ENCODE data around the gene GLIPR1L2. TPM values are rescaled to one million over a fixed set of nuclear protein-coding genes. Genes with fewer than 3 reads are reported as not detected.
"Not testable (repeated sequence)": the region's sequence is repeated elsewhere in the genome, so short reads cannot be mapped to it uniquely, and the experiment has no call there.

GLIPR1L2 gene
- total and polyA plus RNA-seq, 2 donors: 0.57 to 2.1 TPM

GRCh38 chr12:75452675-75453330 is 61.9 kb downstream of the GLIPR1L2 start:
- peaks cover 0 to 3% of the 10 kb centered on the region in 2 donors for H3K9me3 ChIP-seq (ENCODE audit: control insufficient read depth in 2 of 2, insufficient read depth in 1 of 2, low read length in 1 of 2)
- no peak overlapping the region for H3K27ac ChIP-seq (ENCODE audit: low read depth in 1 of 2, low read length in 1 of 2)
- H3K4me3 ChIP-seq (ENCODE audit: low read length in 2 of 2): no peak overlapping the region
- H3K4me1 ChIP-seq (ENCODE audit: control insufficient read depth in 2 of 2, insufficient read depth in 2 of 2, low read length in 2 of 2): no peaks in the 10 kb centered on the region
- WGBS: 96% methylated on average over 3 of the region's 3 CpGs
- no peaks in the 10 kb centered on the region for H3K27me3 ChIP-seq (ENCODE audit: control insufficient read depth in 2 of 2, insufficient read depth in 1 of 2, low read length in 1 of 2)
- DNase-seq (ENCODE audit: low read depth in 6 of 9, low spot score in 9 of 9): no peak
- no peaks in the 10 kb centered on the region for H3K36me3 ChIP-seq (ENCODE audit: control insufficient read depth in 2 of 2, insufficient read depth in 2 of 2, low read length in 1 of 2)

GRCh38 chr12:75455839-75456238 is 65.0 kb downstream of the GLIPR1L2 start:
- no peak overlapping the region for H3K4me3 ChIP-seq (ENCODE audit: low read length in 2 of 2)
- DNase-seq (ENCODE audit: low read depth in 6 of 9, low spot score in 9 of 9): no peak
- no peak overlapping the region for H3K27ac ChIP-seq (ENCODE audit: low read depth in 1 of 2, low read length in 1 of 2)
- no peaks in the 10 kb centered on the region for H3K4me1 ChIP-seq (ENCODE audit: control insufficient read depth in 2 of 2, insufficient read depth in 2 of 2, low read length in 2 of 2)
- no peaks in the 10 kb centered on the region for H3K36me3 ChIP-seq (ENCODE audit: control insufficient read depth in 2 of 2, insufficient read depth in 2 of 2, low read length in 1 of 2)
- H3K9me3 ChIP-seq (ENCODE audit: control insufficient read depth in 2 of 2, insufficient read depth in 1 of 2, low read length in 1 of 2): peaks cover 0 to 5% of the 10 kb centered on the region in 2 donors
- WGBS: 81% methylated on average over 5 of the region's 5 CpGs
- no peaks in the 10 kb centered on the region for H3K27me3 ChIP-seq (ENCODE audit: control insufficient read depth in 2 of 2, insufficient read depth in 1 of 2, low read length in 1 of 2)

GRCh38 chr12:75457191-75457590 is 66.3 kb downstream of the GLIPR1L2 start:
- H3K27ac ChIP-seq (ENCODE audit: low read depth in 1 of 2, low read length in 1 of 2): no peak overlapping the region
- H3K4me3 ChIP-seq (ENCODE audit: low read length in 2 of 2): no peak overlapping the region
- 14% methylated on average over 1 of the region's 1 CpG for WGBS
- peak in 1 of 9 donors; percentile 50 for DNase-seq (ENCODE audit: low read depth in 6 of 9, low spot score in 9 of 9)
- H3K27me3 ChIP-seq (ENCODE audit: control insufficient read depth in 2 of 2, insufficient read depth in 1 of 2, low read length in 1 of 2): no peaks in the 10 kb centered on the region
- no peaks in the 10 kb centered on the region for H3K4me1 ChIP-seq (ENCODE audit: control insufficient read depth in 2 of 2, insufficient read depth in 2 of 2, low read length in 2 of 2)
- H3K36me3 ChIP-seq (ENCODE audit: control insufficient read depth in 2 of 2, insufficient read depth in 2 of 2, low read length in 1 of 2): no peaks in the 10 kb centered on the region
- H3K9me3 ChIP-seq (ENCODE audit: control insufficient read depth in 2 of 2, insufficient read depth in 1 of 2, low read length in 1 of 2): peaks cover 0 to 5% of the 10 kb centered on the region in 2 donors

GRCh38 chr12:75457866-75458265 is 67.0 kb downstream of the GLIPR1L2 start:
- DNase-seq (ENCODE audit: low read depth in 6 of 9, low spot score in 9 of 9); H3K9me3 ChIP-seq (ENCODE audit: control insufficient read depth in 2 of 2, insufficient read depth in 1 of 2, low read length in 1 of 2); H3K36me3 ChIP-seq (ENCODE audit: control insufficient read depth in 2 of 2, insufficient read depth in 2 of 2, low read length in 1 of 2); H3K27me3 ChIP-seq (ENCODE audit: control insufficient read depth in 2 of 2, insufficient read depth in 1 of 2, low read length in 1 of 2); H3K27ac ChIP-seq (ENCODE audit: low read depth in 1 of 2, low read length in 1 of 2); H3K4me3 ChIP-seq (ENCODE audit: low read length in 2 of 2); H3K4me1 ChIP-seq (ENCODE audit: control insufficient read depth in 2 of 2, insufficient read depth in 2 of 2, low read length in 2 of 2): not testable (repeated sequence)
- 92% methylated on average over 9 of the region's 9 CpGs for WGBS

- H3K4me3 ChIP-seq (ENCODE audit: low read length in 2 of 2): no peak overlapping the region
- no peaks in the 10 kb centered on the region for H3K36me3 ChIP-seq (ENCODE audit: control insufficient read depth in 2 of 2, insufficient read depth in 2 of 2, low read length in 1 of 2)
- no peak for DNase-seq (ENCODE audit: low read depth in 6 of 9, low spot score in 9 of 9)
- H3K27ac ChIP-seq (ENCODE audit: low read depth in 1 of 2, low read length in 1 of 2): no peak overlapping the region
- peaks cover 0 to 5% of the 10 kb centered on the region in 2 donors for H3K9me3 ChIP-seq (ENCODE audit: control insufficient read depth in 2 of 2, insufficient read depth in 1 of 2, low read length in 1 of 2)
- H3K27me3 ChIP-seq (ENCODE audit: control insufficient read depth in 2 of 2, insufficient read depth in 1 of 2, low read length in 1 of 2): no peaks in the 10 kb centered on the region
- 78% methylated on average over 3 of the region's 3 CpGs for WGBS
- H3K4me1 ChIP-seq (ENCODE audit: control insufficient read depth in 2 of 2, insufficient read depth in 2 of 2, low read length in 2 of 2): no peaks in the 10 kb centered on the region
Observed at GRCh38 chr12:75459755-75460154, 68.9 kb downstream of the GLIPR1L2 start.

- Histone ChIP-seq H3K9me3 (ENCODE audit: control insufficient read depth in 2 of 2, insufficient read depth in 1 of 2, low read length in 1 of 2) (peaks cover 0 to 5% of the 10 kb centered on the region in 2 donors), H3K4me1 (ENCODE audit: control insufficient read depth in 2 of 2, insufficient read depth in 2 of 2, low read length in 2 of 2) (no peaks in the 10 kb centered on the region)
- no peak for DNase-seq (ENCODE audit: low read depth in 6 of 9, low spot score in 9 of 9)
Observed at GRCh38 chr12:75460204-75460603, 69.3 kb downstream of the GLIPR1L2 start.

GRCh38 chr12:75471902-75472890 is 81.3 kb downstream of the GLIPR1L2 start:
- 65% methylated on average over 6 of the region's 6 CpGs for WGBS
- Histone ChIP-seq H3K4me1 (ENCODE audit: control insufficient read depth in 2 of 2, insufficient read depth in 2 of 2, low read length in 2 of 2) (no peaks in the 10 kb centered on the region), H3K27me3 (ENCODE audit: control insufficient read depth in 2 of 2, insufficient read depth in 1 of 2, low read length in 1 of 2) (no peaks in the 10 kb centered on the region), H3K9me3 (ENCODE audit: control insufficient read depth in 2 of 2, insufficient read depth in 1 of 2, low read length in 1 of 2) (peaks cover 0 to 1% of the 10 kb centered on the region in 2 donors), H3K36me3 (ENCODE audit: control insufficient read depth in 2 of 2, insufficient read depth in 2 of 2, low read length in 1 of 2) (no peaks in the 10 kb centered on the region), H3K4me3 (ENCODE audit: low read length in 2 of 2) (no peak overlapping the region), H3K27ac (ENCODE audit: low read depth in 1 of 2, low read length in 1 of 2) (no peak overlapping the region)
- peak in 1 of 9 donors; percentile 25 for DNase-seq (ENCODE audit: low read depth in 6 of 9, low spot score in 9 of 9)

More at GRCh38 chr12:75460204-75460603, 69.3 kb downstream of the GLIPR1L2 start:
- H3K4me3 ChIP-seq (ENCODE audit: low read length in 2 of 2): no peak overlapping the region
- no peaks in the 10 kb centered on the region for H3K36me3 ChIP-seq (ENCODE audit: control insufficient read depth in 2 of 2, insufficient read depth in 2 of 2, low read length in 1 of 2)
- H3K27ac ChIP-seq (ENCODE audit: low read depth in 1 of 2, low read length in 1 of 2): no peak overlapping the region
- no peaks in the 10 kb centered on the region for H3K27me3 ChIP-seq (ENCODE audit: control insufficient read depth in 2 of 2, insufficient read depth in 1 of 2, low read length in 1 of 2)

GRCh38 chr12:75474116-75474515 is 83.2 kb downstream of the GLIPR1L2 start:
- DNase-seq (ENCODE audit: low read depth in 6 of 9, low spot score in 9 of 9): no peak
- WGBS: 96% methylated on average over 2 of the region's 2 CpGs
- no peaks in the 10 kb centered on the region for H3K27me3 ChIP-seq (ENCODE audit: control insufficient read depth in 2 of 2, insufficient read depth in 1 of 2, low read length in 1 of 2)
- H3K4me1 ChIP-seq (ENCODE audit: control insufficient read depth in 2 of 2, insufficient read depth in 2 of 2, low read length in 2 of 2): peaks cover 5 to 10% of the 10 kb centered on the region in 2 donors
- no peaks in the 10 kb centered on the region for H3K36me3 ChIP-seq (ENCODE audit: control insufficient read depth in 2 of 2, insufficient read depth in 2 of 2, low read length in 1 of 2)
- no peak overlapping the region for H3K4me3 ChIP-seq (ENCODE audit: low read length in 2 of 2)
- peak overlapping the region in 1 of 2 donors; percentile 31 for H3K27ac ChIP-seq (ENCODE audit: low read depth in 1 of 2, low read length in 1 of 2)
- H3K9me3 ChIP-seq (ENCODE audit: control insufficient read depth in 2 of 2, insufficient read depth in 1 of 2, low read length in 1 of 2): no peaks in the 10 kb centered on the region

GRCh38 chr12:75476071-75476470 is 85.2 kb downstream of the GLIPR1L2 start:
- DNase-seq (ENCODE audit: low read depth in 6 of 9, low spot score in 9 of 9): no peak
- Histone ChIP-seq H3K4me1 (ENCODE audit: control insufficient read depth in 2 of 2, insufficient read depth in 2 of 2, low read length in 2 of 2) (peaks cover 5 to 17% of the 10 kb centered on the region in 2 donors), H3K36me3 (ENCODE audit: control insufficient read depth in 2 of 2, insufficient read depth in 2 of 2, low read length in 1 of 2) (no peaks in the 10 kb centered on the region), H3K9me3 (ENCODE audit: control insufficient read depth in 2 of 2, insufficient read depth in 1 of 2, low read length in 1 of 2) (no peaks in the 10 kb centered on the region), H3K27me3 (ENCODE audit: control insufficient read depth in 2 of 2, insufficient read depth in 1 of 2, low read length in 1 of 2) (no peaks in the 10 kb centered on the region), H3K4me3 (ENCODE audit: low read length in 2 of 2) (no peak overlapping the region), H3K27ac (ENCODE audit: low read depth in 1 of 2, low read length in 1 of 2) (no peak overlapping the region)
- 100% methylated on average over 1 of the region's 1 CpG for WGBS
